Large intestine (tissue), 3 donors: Measurements from ENCODE around the gene PTCRA. TPM values are rescaled to one million over a fixed set of nuclear protein-coding genes. Genes with fewer than 3 reads are reported as not detected.
"Not testable (repeated sequence)": the region's sequence is repeated elsewhere in the genome, so short reads cannot be mapped to it uniquely, and the experiment has no call there.

Experiments
- DNase-seq, 2 donors: peaks; one replicate each; pipeline versions ENCODE4 v3.0.0 to v3.0.0-alpha.2; 2013
- H3K27ac ChIP-seq: one replicate; pipeline ENCODE4 v1.5.1; 2013; ENCODE audit warnings: low read length
- H3K27me3 ChIP-seq: 2 replicates; pipeline ENCODE4 v1.6.1; 2013; ENCODE audit warnings: low read length; ENCODE audit not compliant: control insufficient read depth, insufficient read depth
- H3K36me3 ChIP-seq: 2 replicates; pipeline ENCODE4 v1.6.1; 2013; ENCODE audit warnings: low read length; ENCODE audit not compliant: control insufficient read depth, insufficient read depth
- H3K4me1 ChIP-seq: one replicate; pipeline ENCODE4 v1.6.1; 2013; ENCODE audit warnings: low read length; ENCODE audit not compliant: control insufficient read depth, insufficient read depth
- H3K4me3 ChIP-seq: one replicate; pipeline ENCODE4 v1.5.1; 2013; ENCODE audit warnings: low read length
- H3K9me3 ChIP-seq: one replicate; pipeline ENCODE4 v1.6.1; 2013; ENCODE audit warnings: mild to moderate bottlenecking, low read depth, low read length, moderate library complexity; ENCODE audit not compliant: control insufficient read depth
- WGBS: methylation state at CpG from one replicate; pipeline ENCODE4 v1.1.5; 2013; ENCODE audit warnings: low lambda C conversion rate; ENCODE audit not compliant: insufficient coverage; 5-methylcytosine and 5-hydroxymethylcytosine counted together
- polyA plus RNA-seq: library from polyadenylated mRNA; unstranded; fragments of 120-200 nt; gene quantifications from one replicate; pipeline ENCODE4 v1.2.1, GENCODE V29; 2013

PTCRA gene
- polyA plus RNA-seq, 1 donor = 0.15 TPM

DNA sequence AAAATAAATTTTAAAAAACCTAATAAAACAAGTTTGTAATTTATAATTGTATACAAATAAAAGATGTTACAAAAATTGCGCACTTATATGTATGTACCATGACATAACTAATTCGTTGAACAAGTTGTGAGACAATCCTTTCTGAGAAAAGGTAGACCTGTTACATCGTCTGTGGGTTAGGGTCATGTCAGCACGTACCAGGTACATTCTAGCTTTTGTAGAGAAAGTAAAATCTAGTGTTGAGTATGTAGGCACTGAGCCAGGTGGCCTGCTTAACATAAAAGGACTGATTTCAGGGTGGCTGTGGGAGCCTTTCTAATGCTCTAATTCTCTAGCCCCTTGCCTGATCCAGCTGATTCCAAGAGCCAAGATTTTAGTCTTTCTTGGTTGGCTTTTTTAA, 26.0 kb upstream of the PTCRA start:
- Histone ChIP-seq H3K4me1 (peaks cover 18% of the 10 kb centered on the region), H3K27ac (peak overlapping the region; percentile 97), H3K4me3 (peak overlapping the region; percentile 97), H3K36me3 (peaks cover 17% of the 10 kb centered on the region), H3K9me3 (peaks cover 3% of the 10 kb centered on the region), H3K27me3 (no peaks in the 10 kb centered on the region)
- 75% methylated on average over 2 of the region's 4 CpGs for WGBS
- DNase-seq = no peak

DNA sequence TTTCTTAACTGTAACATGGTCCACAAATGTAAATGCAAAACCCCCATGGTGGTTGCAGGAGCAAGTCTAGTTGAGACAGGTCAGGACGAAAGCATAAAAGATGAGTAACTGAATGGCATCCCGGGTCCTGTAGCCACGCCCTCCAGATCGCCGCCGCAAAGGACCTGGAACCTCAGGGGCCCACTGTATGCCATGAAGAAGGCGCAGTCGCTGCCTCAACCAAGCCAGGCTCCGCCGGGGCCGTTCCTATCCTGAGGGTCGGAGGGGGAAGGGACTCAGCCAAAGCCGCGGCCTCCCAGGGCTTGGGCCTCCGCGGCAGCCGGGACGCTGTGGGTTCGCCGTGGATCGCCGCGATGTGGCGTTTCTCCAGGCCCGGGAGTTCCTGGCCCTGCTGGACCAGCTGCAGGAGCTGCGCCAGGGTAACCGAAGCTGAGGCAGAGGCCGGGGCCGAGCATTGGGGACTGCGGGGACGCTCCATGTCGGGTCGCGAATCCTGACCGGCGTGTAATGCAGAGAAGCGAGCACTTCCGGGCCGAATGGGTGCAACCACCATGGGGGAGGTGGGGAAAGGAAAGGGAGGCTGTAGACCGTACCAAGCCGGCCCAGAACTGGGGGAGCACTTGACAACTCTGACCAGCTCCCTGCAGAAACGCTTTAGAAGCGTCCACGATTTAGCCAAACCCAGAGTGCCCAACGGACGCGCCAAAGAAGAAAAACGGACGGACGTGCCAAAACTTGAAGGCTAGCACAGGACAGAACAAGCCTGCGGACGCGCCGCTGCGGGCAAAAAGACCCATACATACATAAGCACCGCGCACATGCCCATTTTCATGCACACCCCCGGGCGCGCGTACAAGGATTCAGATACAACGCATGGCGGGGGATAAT, 25.3 kb upstream of the PTCRA start:
- Histone ChIP-seq H3K27ac (peak overlapping the region; percentile 97), H3K4me1 (peaks cover 18% of the 10 kb centered on the region), H3K4me3 (peak overlapping the region; percentile 97), H3K9me3 (peaks cover 3% of the 10 kb centered on the region), H3K36me3 (peaks cover 11% of the 10 kb centered on the region), H3K27me3 (no peaks in the 10 kb centered on the region)
- no CpG with 5 or more reads among the region's 63 CpGs for WGBS
- DNase-seq = peak; percentile 92 to 97

DNA sequence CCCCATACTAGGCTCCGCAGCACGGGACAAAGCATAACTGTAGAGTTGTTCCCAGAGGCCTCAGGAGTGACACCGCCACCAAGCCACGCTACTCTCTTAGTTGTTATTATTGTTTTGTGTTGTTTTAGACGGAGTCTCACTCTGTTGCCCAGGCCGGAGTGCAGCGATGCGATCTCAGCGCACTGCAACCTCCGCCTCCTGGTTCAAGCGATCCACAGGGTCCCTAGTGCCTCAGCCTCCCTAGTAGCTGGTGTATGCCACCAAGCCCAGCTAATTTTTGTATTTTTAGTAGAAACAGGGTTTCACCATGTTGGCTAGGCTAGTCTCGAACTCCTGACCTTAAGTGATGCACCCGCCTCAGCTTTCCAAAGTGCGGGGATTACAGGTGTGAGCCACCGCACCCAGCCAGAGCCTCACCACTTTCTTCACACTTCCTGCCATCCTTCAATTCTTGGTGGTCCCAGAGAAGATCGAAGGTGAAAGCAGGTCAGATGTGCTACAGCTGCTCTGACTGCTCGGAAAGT, 24.6 kb upstream of the PTCRA start:
- H3K36me3 ChIP-seq = peaks cover 5% of the 10 kb centered on the region
- WGBS = 80% methylated on average over 1 of the region's 17 CpGs
- DNase-seq = no peak

DNA sequence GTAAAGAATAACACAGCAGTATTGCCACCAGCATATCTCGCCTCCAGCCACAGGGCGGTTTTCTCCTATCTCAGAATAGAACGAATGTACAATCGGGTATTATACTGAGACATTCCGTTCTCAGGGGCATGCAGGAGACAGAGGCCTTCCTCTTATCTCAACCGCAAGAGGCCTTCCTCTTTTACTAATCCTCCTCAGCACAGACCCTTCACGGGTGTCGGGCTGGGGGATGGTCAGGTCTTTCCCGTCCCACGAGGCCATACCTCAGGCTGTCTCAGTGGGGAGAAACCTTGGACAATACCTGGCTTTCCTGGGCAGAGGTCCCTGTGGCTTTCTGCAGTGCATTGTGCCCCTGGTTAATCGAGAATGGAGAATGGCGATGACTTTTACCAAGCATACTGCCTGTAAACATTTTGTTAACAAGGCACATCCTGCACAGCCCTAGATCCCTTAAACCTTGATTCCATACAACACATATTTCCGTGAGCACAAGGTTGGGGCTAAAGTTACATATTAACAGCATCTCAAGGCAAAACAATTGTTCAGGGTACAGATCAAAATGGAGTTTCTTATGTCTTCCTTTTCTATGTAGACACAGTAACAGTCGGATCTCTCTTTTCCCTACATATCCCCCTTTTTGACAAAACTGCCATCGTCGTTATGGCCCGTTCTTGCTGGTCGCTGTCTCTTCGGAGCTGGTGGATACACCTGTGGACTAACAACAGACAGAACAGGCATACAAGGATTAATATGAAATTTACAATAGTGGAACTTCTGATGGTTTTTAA, 21.6 kb upstream of the PTCRA start:
- peak in 1 of 2 donors; percentile 59 for DNase-seq
- Histone ChIP-seq H3K27ac (peak overlapping the region; percentile 83), H3K4me1 (peaks cover 18% of the 10 kb centered on the region)
- not testable (repeated sequence) for H3K4me3 ChIP-seq, H3K36me3 ChIP-seq, H3K9me3 ChIP-seq, H3K27me3 ChIP-seq
- no CpG with 5 or more reads among the region's 19 CpGs for WGBS

More for the DNA sequence above, 24.6 kb upstream of the PTCRA start:
- peaks cover 18% of the 10 kb centered on the region for H3K4me1 ChIP-seq
- no peaks in the 10 kb centered on the region for H3K27me3 ChIP-seq
- H3K27ac ChIP-seq = peak overlapping the region; percentile 97
- H3K9me3 ChIP-seq = peaks cover 3% of the 10 kb centered on the region
- peak overlapping the region; percentile 97 for H3K4me3 ChIP-seq

DNA sequence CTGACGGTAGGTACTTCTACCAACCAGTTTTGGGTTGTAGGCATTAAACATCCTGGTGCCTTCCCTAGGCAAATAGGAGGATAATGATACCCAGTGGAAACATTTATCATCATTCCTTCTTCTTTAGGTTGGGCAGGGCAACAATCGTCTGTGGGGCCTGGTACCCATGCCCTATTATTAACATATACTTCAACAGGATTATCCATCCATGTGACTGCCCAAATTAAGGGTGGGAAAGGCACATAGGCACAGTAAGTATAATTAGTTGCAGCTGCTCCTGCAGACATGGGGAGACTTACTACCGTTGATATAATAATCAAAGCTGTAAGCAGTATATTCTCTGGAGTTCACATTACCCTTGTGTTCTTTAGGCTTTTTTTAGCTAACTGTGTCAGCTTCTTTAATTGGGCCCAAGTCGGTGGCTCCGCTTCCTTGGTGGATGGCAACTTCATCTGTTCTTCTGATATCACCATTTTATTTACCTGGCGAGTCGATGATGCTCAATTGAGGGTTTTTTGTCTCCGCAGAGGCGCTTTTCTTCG, 19.6 kb upstream of the PTCRA start:
- Histone ChIP-seq H3K4me3 (no peak overlapping the region), H3K27ac (no peak overlapping the region), H3K4me1 (peaks cover 13% of the 10 kb centered on the region), H3K27me3 (no peaks in the 10 kb centered on the region), H3K36me3 (no peaks in the 10 kb centered on the region), H3K9me3 (no peaks in the 10 kb centered on the region)
- no peak for DNase-seq
- WGBS = no CpG with 5 or more reads among the region's 10 CpGs

DNA sequence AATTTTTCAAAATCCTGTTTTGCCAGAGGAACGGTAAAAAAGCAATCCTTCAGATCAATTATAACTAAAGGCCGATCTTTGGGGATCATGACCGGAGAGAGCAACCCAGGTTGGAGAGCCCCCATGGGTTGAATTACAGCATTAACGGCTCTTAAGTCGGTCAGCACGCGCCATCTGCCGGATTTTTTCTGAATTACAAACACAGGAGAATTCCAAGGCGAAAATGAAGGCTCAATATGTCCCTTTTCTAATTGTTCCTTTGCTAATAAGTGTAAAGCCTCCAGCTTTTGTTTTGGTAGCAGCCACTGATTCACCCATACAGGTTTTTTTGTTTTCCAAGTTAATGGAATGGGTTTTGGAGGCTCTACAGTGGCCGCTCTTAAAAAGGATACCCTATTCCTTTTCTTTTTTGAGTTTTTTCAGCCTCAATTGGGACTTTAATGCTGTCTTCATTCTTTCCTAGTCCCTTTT, 16.9 kb upstream of the PTCRA start:
- DNase-seq = peak in 1 of 2 donors; percentile 56
- WGBS = 100% methylated on average over 1 of the region's 10 CpGs

DNA sequence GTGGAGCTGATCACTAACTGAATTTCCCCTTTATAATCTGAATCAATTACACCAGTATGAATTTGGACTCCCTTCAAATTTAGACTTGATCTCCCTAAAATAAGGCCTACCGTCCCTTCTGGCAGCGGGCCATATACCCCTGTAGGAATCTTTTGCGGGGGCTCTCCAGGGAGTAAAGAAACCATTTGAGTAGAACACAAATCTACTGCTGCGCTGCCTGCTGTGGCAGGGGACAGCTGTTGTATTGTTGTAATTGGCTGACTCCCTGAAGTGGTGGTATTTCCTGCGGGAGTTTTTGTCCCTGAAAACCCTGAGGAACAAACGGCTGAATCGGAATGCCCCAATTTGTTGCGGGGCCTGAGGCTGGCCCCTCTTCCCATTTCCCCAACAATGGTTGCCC, 16.0 kb upstream of the PTCRA start:
- Histone ChIP-seq H3K36me3 (no peaks in the 10 kb centered on the region), H3K27me3 (no peaks in the 10 kb centered on the region), H3K4me1 (peaks cover 25% of the 10 kb centered on the region), H3K27ac (no peak overlapping the region), H3K4me3 (no peak overlapping the region), H3K9me3 (no peaks in the 10 kb centered on the region)
- no CpG with 5 or more reads among the region's 8 CpGs for WGBS
- no peak for DNase-seq

More for the DNA sequence above, 16.9 kb upstream of the PTCRA start:
- no peaks in the 10 kb centered on the region for H3K9me3 ChIP-seq
- peaks cover 23% of the 10 kb centered on the region for H3K4me1 ChIP-seq
- no peaks in the 10 kb centered on the region for H3K36me3 ChIP-seq
- H3K4me3 ChIP-seq = no peak overlapping the region
- no peaks in the 10 kb centered on the region for H3K27me3 ChIP-seq
- H3K27ac ChIP-seq = no peak overlapping the region

DNA sequence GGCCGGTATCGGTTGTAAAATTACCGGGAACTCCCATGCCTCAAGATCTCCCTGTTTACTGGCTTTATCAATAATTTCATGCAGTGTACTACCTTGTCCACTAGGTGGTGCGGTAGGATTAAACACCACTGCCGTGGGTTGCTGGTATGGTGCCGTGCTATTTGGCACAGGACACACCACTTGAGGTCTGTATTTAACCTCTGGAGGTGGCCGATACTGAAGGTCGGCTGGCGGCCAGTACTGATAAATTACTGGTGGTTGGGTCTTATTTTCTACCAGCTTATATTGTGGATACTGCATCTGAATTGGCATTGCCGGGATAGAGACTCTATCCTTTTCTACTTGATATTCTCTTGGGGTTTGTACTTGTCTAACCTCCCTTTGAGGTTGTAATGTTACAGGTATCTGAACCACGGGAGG, 14.3 kb upstream of the PTCRA start:
- Histone ChIP-seq H3K27ac (peak overlapping the region; percentile 89), H3K4me3 (no peak overlapping the region), H3K4me1 (peaks cover 25% of the 10 kb centered on the region), H3K36me3 (no peaks in the 10 kb centered on the region), H3K9me3 (no peaks in the 10 kb centered on the region), H3K27me3 (no peaks in the 10 kb centered on the region)
- peak; percentile 75 to 82 for DNase-seq
- 20% methylated on average over 1 of the region's 11 CpGs for WGBS

DNA sequence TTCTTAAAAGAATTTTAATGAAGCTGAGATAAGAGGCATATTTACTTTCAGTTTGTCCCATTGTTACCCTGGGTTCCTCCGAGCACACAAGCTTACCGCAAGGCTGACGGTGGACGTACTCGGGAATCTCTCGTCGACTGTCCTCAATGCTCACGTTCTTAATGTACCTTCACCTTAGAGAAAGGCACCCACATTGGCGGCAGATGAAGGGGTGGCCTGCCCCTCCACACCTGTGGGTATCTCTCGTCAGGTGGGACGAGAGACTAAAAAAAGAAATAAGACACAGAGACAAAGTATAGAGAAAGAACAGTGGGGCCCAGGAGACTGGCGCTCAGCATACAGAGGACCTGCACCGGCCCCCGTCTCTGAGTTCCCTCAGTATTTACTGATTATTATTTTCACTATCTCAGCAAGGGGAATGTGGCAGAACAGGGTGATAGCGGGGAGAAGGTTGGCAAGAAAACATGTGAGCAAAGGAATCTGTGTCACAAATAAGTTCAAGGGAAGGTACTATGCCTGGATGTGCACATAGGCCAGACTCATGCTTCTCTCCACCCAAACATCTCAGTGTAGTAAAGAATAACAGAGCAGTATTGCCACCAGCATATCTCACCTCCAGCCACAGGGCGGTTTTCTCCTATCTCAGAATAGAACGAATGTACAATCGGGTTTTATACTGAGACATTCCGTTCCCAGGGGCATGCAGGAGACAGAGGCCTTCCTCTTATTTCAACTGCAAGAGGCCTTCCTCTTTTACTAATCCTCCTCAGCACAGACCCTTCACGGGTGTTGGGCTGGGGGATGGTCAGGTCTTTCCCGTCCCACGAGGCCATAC, 13.2 kb upstream of the PTCRA start:
- Histone ChIP-seq H3K27ac (peak overlapping the region; percentile 89), H3K4me1 (peaks cover 25% of the 10 kb centered on the region), H3K4me3 (peak overlapping the region; percentile 32)
- H3K9me3 ChIP-seq, H3K27me3 ChIP-seq, H3K36me3 ChIP-seq: not testable (repeated sequence)
- WGBS = no CpG with 5 or more reads among the region's 22 CpGs
- peak in 1 of 2 donors; percentile 68 for DNase-seq
